ENCODE measurements around the gene SV2B. TPM values are rescaled to one million over a fixed set of nuclear protein-coding genes. Genes with fewer than 3 reads are reported as not detected.

Gene SV2B, protein sequence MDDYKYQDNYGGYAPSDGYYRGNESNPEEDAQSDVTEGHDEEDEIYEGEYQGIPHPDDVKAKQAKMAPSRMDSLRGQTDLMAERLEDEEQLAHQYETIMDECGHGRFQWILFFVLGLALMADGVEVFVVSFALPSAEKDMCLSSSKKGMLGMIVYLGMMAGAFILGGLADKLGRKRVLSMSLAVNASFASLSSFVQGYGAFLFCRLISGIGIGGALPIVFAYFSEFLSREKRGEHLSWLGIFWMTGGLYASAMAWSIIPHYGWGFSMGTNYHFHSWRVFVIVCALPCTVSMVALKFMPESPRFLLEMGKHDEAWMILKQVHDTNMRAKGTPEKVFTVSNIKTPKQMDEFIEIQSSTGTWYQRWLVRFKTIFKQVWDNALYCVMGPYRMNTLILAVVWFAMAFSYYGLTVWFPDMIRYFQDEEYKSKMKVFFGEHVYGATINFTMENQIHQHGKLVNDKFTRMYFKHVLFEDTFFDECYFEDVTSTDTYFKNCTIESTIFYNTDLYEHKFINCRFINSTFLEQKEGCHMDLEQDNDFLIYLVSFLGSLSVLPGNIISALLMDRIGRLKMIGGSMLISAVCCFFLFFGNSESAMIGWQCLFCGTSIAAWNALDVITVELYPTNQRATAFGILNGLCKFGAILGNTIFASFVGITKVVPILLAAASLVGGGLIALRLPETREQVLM
- under 1 TPM; 0.08 to 0.20 TPM for total RNA-seq

DNA sequence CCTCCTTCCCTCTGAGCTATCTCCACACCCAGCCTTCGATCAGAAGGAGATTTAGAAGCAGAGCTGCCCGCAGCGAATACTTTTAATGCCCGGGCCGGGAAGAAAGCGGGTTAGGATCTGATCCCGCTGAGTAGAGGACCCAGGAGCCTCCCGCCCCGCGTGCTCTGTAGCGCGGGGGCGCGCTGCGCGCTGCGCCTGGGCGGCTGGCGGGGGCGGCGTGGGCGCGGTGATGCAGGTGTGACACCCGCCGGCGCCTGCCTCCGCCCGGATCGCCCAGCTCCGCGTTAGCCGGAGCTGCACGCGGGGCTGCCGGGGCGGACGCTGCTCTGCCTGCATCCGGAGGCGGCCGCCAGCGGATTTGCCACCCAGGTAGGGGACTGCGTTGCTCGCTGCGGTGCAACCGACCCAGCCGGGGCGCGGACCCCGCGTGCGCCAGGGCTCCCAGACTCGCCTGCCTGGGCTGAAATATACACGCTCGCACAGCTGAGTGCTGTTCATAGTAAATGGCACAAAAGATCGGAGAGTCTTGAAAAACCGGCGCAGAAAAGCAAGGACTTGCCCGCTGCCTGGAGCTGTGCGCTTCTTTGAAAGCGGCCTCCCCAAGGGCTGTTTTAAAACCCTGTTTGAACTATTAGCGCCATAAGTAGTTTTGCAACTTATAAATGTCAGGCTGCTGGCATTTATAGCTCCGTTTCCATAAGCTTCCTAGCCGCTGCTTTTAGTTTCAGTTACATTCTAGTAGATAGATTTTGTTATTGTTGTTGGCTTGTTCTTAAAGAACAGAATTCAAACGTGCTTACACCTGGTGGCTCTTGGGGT, at the start of gene SV2B:
TSS of gene SV2B (plus strand) at position 263 of the 819 bp plus-strand sequence. CDS start 126,007 bp downstream, outside the sequence.
- H3K36me3 Mint-ChIP-seq: no peaks in the 10 kb centered on the region
- H3K27ac Mint-ChIP-seq: no peak within 1 kb of the TSS
- H3K27me3 Mint-ChIP-seq: peaks cover 79% of the 10 kb centered on the region
- ATAC-seq (ENCODE audit: low read depth) (peak; percentile 91), DNase-seq (peak; percentile 77)
- H3K4me1 Mint-ChIP-seq: peaks cover 12% of the 10 kb centered on the region
- POLR2A ChIA-PET: no interaction called here
- H3K4me3 Mint-ChIP-seq: peak within 1 kb of the TSS; percentile 88
- no peaks in the 10 kb centered on the region for H3K9me3 Mint-ChIP-seq

DNA sequence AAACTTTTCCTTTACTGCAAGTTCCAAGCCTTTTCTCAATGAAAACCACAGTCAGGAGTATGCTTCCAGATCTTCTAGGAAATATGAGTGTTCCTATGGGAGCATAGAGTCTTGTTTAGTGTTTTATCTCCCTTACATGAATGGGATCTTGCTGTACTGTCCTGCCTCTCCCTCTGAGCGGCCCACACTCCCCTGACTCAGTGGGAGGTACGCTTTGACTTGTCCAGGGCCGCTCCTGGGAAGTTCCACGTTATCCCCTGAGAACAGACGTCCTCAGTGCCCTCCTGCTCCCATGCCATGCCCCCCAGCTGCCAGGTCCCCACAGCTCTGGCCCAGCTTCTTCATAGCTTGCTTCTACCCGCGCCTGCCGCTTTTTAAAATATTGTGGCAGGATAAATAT, 48.8 kb upstream of the SV2B start:
- Mint-ChIP-seq H3K27ac (no peak overlapping the region), H3K4me3 (no peak overlapping the region), H3K9me3 (peaks cover 3% of the 10 kb centered on the region), H3K27me3 (peaks cover 37% of the 10 kb centered on the region), H3K4me1 (peaks cover 21% of the 10 kb centered on the region), H3K36me3 (no peaks in the 10 kb centered on the region)
- POLR2A ChIA-PET: no interaction called here
- DNase-seq (no peak), ATAC-seq (ENCODE audit: low read depth) (no peak)

DNA sequence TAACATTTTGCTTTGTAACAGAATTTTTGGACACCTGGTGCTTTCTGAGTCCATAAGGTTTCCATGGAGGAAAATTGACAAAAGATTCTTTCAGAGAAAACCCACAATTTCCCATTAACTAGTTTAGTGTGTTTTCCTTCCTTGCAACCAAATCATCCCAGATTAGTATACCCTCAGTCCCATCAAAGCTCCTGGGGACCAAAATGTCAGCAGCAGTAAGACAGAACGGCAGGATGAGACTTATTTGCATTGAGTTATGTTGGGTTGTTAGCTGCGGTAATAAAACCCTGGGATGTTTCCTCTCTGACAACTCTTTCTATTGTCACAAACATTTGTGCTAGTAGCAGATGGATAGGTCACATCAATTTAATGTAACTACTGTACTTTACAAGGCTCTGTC, 45.2 kb upstream of the SV2B start:
- ATAC-seq (ENCODE audit: low read depth) (no peak), DNase-seq (no peak)
- Mint-ChIP-seq H3K27me3 (peaks cover 57% of the 10 kb centered on the region), H3K9me3 (no peaks in the 10 kb centered on the region), H3K4me3 (no peak overlapping the region), H3K27ac (no peak overlapping the region), H3K4me1 (peaks cover under 1% of the 10 kb centered on the region), H3K36me3 (no peaks in the 10 kb centered on the region)
- POLR2A ChIA-PET: no interaction called here

DNA sequence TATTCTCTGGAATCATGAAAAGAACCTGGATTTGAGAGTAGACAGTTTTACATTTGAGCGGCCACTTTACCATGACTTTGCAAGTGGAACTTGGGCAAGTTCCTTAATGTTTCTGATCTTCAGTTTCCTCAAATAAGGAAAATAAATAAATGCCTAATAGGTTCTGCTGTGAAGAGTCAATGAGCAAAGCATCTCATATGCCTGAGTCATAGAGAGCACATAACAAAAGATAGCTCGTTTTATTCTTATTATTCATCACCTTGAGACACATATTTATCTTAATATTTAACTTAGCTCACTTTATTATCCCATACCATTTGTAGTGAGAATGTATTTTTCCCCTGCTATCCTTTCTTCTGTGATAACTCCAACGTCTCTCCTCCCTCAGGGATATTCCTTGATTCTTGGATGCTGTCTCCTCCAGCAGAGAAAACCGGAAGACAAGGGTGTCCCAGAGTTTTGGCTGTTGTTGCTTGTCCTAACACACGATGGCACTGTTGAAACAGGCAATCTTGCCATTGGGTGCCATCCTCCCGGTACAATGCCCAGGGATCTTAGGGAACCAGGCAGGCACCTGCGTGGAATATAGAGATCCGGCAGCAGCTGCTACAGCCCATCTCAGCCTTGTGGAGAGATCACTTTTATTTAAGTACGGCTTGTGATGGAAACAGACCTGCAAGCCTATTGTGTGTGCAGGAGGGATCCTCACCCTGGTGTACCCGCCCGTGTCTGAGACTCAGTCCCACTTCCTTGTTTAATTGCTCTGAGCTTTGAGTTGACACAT, 44.3 kb upstream of the SV2B start:
- ATAC-seq (ENCODE audit: low read depth): no peak
- H3K27ac Mint-ChIP-seq: no peak overlapping the region

DNA sequence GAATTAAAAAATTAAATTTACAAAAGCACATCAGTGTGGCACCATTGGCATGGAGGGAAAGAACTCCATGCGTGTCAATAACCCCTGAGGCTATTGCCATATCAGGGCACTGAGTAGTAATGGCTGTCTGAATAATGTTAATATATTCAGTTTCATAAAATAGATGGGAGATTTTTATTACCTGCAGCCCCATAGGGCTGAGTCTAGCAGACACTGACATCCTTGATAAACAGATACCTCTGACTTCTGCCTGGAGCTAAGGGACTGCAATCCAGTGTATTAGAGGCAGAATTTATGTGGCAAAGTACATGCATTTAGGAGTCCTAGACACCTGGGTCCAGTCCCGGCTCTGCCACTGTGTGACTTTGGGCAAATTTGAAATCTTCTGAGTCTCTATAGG, 38.8 kb upstream of the SV2B start:
- no peaks in the 10 kb centered on the region for H3K36me3 Mint-ChIP-seq
- H3K4me3 Mint-ChIP-seq: no peak overlapping the region
- peaks cover 5% of the 10 kb centered on the region for H3K9me3 Mint-ChIP-seq
- DNase-seq: no peak
- ATAC-seq (ENCODE audit: low read depth): no peak
- H3K27ac Mint-ChIP-seq: no peak overlapping the region
- POLR2A ChIA-PET: no interaction called here
- H3K4me1 Mint-ChIP-seq: peaks cover 2% of the 10 kb centered on the region
- peaks cover 34% of the 10 kb centered on the region for H3K27me3 Mint-ChIP-seq

More for the DNA sequence above, 44.3 kb upstream of the SV2B start:
- Mint-ChIP-seq H3K27me3 (peaks cover 58% of the 10 kb centered on the region), H3K9me3 (no peaks in the 10 kb centered on the region), H3K4me1 (no peaks in the 10 kb centered on the region), H3K4me3 (no peak overlapping the region), H3K36me3 (no peaks in the 10 kb centered on the region)
- DNase-seq: no peak
- POLR2A ChIA-PET: no interaction called here

DNA sequence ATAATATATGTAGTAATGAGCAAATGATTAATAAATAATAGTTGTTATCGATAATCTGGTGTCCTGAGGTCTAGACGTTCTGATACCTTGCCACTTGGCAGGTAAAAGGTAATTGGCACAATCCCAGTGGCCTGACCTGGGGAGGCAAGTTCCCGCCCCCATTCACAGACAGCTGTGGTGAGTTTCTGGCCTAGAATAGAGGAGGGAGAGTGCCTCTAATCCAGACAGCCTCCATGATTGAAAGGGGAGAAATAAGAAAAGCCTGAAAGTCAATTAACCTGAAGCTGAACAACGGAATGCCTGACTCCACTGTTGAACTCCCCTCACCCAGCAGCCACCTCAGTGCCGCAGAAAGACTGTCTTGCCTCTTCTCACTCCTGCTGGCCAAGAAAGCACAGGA, 38.1 kb upstream of the SV2B start:
- no peaks in the 10 kb centered on the region for H3K36me3 Mint-ChIP-seq
- no peak overlapping the region for H3K27ac Mint-ChIP-seq
- ATAC-seq (ENCODE audit: low read depth) (no peak), DNase-seq (no peak)
- no peak overlapping the region for H3K4me3 Mint-ChIP-seq
- POLR2A ChIA-PET: no interaction called here
- H3K27me3 Mint-ChIP-seq: peaks cover 30% of the 10 kb centered on the region
- peaks cover 2% of the 10 kb centered on the region for H3K4me1 Mint-ChIP-seq
- peaks cover 5% of the 10 kb centered on the region for H3K9me3 Mint-ChIP-seq

DNA sequence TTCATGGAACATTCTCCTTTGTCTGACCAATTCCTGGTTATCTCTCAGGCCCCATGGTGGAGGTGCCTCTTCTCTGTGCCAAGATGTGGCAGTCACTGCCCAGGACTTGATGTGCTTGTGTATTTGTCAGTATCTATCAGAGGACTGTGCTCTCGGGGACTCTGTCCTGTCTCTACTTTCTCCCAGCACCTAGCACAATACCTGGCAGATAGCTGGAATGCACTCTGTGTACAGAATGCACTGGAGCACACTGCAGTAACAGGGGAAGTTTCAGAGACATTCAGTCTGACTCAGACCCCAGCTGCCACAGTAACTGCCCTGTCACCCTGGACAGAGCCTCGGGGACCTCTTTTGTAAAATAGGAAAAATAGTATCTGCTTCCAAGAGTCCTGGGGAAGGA, 34.6 kb upstream of the SV2B start:
- H3K27ac Mint-ChIP-seq: no peak overlapping the region
- H3K4me1 Mint-ChIP-seq: peaks cover 2% of the 10 kb centered on the region
- POLR2A ChIA-PET: no interaction called here
- no peak overlapping the region for H3K4me3 Mint-ChIP-seq
- H3K36me3 Mint-ChIP-seq: no peaks in the 10 kb centered on the region
- peaks cover 5% of the 10 kb centered on the region for H3K9me3 Mint-ChIP-seq
- ATAC-seq (ENCODE audit: low read depth) (no peak), DNase-seq (no peak)
- peaks cover 15% of the 10 kb centered on the region for H3K27me3 Mint-ChIP-seq

DNA sequence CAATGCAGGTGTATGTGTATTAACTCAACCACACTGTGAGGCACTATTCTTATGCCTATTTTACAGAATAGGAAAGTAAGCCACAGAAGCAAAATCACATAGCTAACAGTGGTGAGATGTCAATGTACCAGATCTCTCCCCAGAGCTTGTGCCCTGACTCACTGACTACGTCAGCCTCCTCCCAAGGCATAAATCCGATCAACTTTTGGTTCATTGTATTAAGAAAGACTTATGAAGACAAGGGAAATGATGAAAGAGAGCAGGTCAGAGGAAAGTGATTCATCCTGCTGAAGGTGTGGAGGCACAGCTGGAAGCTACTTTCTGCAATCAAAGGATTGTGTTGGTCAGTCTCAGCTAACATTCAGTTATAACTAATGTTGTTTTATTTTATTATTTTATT, 33.0 kb upstream of the SV2B start:
- DNase-seq (no peak), ATAC-seq (ENCODE audit: low read depth) (no peak)
- peaks cover 20% of the 10 kb centered on the region for H3K27me3 Mint-ChIP-seq
- POLR2A ChIA-PET: no interaction called here
- H3K4me1 Mint-ChIP-seq: peaks cover 2% of the 10 kb centered on the region
- H3K4me3 Mint-ChIP-seq: no peak overlapping the region
- peaks cover 5% of the 10 kb centered on the region for H3K9me3 Mint-ChIP-seq
- no peaks in the 10 kb centered on the region for H3K36me3 Mint-ChIP-seq
- H3K27ac Mint-ChIP-seq: no peak overlapping the region

DNA sequence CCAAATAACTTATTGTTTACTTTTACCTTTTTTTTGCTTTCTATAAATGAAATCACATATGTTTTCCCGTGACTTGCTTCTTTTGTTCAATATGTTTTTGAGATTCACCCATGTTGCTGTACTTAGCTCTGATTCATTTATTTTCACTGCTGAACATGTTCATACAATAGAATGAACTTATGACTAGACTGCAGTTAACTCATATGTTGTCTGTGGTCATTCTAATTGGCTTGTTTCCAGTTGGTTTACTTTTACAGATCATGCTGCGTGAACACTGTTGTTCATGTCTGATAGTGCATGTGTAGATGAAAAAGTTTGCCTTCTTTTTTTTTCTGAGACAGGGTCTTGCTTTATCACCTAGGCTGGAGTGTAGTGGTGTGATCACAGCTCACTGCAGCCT, 31.6 kb upstream of the SV2B start:
- Mint-ChIP-seq H3K4me3 (no peak overlapping the region), H3K4me1 (no peaks in the 10 kb centered on the region), H3K36me3 (no peaks in the 10 kb centered on the region), H3K27me3 (peaks cover 26% of the 10 kb centered on the region), H3K27ac (no peak overlapping the region), H3K9me3 (peaks cover 5% of the 10 kb centered on the region)
- DNase-seq: no peak
- no peak for ATAC-seq (ENCODE audit: low read depth)
- POLR2A ChIA-PET: interaction anchor here (0.6 kb wide), 1 partner anchor 9 kb away, joined by 4 read pairs; no protein-coding TSS in a partner anchor

DNA sequence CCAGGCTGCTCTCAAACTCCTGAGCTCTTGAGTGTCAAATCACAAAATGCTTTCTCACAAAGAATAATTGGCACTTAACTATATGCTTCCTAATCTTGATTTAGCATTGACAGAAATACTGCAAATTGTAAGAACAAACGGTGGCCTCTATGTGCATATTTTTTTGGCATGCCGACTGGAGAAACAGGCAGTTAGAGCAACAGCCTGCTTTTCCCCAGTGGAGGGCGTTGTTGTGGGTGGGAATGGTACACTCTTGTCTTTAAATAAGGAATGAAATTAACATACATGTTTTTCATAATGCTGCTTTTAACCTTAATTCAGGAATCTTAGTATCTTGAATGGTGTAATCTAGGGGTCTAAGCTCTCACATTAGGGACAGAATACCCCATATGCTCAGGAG, 31.1 kb upstream of the SV2B start:
- peaks cover 26% of the 10 kb centered on the region for H3K27me3 Mint-ChIP-seq
- no peak overlapping the region for H3K27ac Mint-ChIP-seq
- no peak for ATAC-seq (ENCODE audit: low read depth)
- peaks cover 3% of the 10 kb centered on the region for H3K9me3 Mint-ChIP-seq
- POLR2A ChIA-PET: no interaction called here
- DNase-seq: no peak
- H3K36me3 Mint-ChIP-seq: no peaks in the 10 kb centered on the region
- no peaks in the 10 kb centered on the region for H3K4me1 Mint-ChIP-seq
- H3K4me3 Mint-ChIP-seq: no peak overlapping the region

DNA sequence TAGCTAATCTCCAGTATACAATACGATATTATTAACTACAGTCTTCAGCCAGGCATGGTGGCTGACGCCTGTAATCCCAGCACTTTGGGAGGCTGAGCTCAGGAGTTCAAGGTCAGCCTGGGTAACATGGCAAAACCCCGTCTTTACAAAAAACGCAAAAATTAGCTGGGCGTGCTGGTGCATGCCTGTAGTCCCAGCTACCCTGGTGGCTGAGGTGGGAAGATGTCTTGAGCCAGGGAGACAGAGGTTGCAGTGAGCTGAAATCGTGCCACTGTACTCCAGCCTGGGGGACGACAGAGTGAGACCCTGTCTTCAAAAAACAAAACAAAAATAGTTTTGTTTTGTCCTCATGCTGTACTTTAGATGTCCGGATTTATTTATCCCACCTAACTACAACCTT, 29.2 kb upstream of the SV2B start:
- H3K36me3 Mint-ChIP-seq: no peaks in the 10 kb centered on the region
- H3K4me1 Mint-ChIP-seq: no peaks in the 10 kb centered on the region
- ATAC-seq (ENCODE audit: low read depth) (no peak), DNase-seq (no peak)
- H3K27ac Mint-ChIP-seq: no peak overlapping the region
- no peaks in the 10 kb centered on the region for H3K9me3 Mint-ChIP-seq
- H3K27me3 Mint-ChIP-seq: peaks cover 29% of the 10 kb centered on the region
- H3K4me3 Mint-ChIP-seq: no peak overlapping the region
- POLR2A ChIA-PET: no interaction called here

DNA sequence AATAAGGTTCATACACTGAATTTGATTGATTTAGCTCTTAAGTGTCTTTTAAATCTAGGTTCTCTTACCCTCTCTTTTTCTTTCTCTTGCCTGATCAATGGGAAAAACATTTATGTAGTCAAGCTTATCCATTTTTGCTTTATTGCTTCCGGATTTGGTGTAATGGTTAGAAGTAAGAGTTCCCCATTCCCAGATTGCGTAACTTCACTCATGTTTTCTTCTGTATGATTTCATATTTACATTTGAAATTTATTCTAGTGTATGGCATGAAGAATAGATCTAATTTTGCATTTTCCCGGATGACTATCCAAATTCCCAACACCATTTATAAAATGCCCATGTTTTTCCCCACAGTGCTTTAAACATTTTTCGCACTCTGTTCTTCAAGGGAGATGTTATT, 27.9 kb upstream of the SV2B start:
- POLR2A ChIA-PET: no interaction called here
- H3K4me3 Mint-ChIP-seq: no peak overlapping the region
- no peak for DNase-seq
- no peaks in the 10 kb centered on the region for H3K4me1 Mint-ChIP-seq
- no peak overlapping the region for H3K27ac Mint-ChIP-seq
- H3K9me3 Mint-ChIP-seq: no peaks in the 10 kb centered on the region
- ATAC-seq (ENCODE audit: low read depth): no peak
- no peaks in the 10 kb centered on the region for H3K36me3 Mint-ChIP-seq
- H3K27me3 Mint-ChIP-seq: peaks cover 22% of the 10 kb centered on the region

DNA sequence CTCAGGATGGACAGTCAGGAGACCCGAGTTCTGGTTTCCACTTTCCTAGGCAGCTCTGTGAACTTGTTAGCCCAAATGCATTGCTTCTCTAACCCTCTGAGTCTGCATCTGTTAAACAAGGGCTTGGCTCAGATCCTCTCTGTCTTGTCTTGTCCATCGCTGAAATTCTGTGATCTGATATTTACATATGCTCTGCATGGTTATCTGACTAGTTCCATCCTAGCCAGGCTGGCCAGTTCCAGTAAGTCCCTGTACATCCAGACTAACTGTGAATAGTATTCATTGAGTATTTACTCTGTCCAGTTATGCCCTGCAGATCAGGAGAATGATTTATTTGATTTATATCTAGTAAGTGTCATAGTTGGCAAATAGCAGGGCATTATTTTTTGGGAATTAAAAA, 27.0 kb upstream of the SV2B start:
- peaks cover 22% of the 10 kb centered on the region for H3K27me3 Mint-ChIP-seq
- H3K36me3 Mint-ChIP-seq: no peaks in the 10 kb centered on the region
- no peak overlapping the region for H3K27ac Mint-ChIP-seq

More for the DNA sequence above, 27.0 kb upstream of the SV2B start:
- Mint-ChIP-seq H3K9me3 (no peaks in the 10 kb centered on the region), H3K4me3 (no peak overlapping the region), H3K4me1 (no peaks in the 10 kb centered on the region)
- ATAC-seq (ENCODE audit: low read depth) (no peak), DNase-seq (no peak)
- POLR2A ChIA-PET: interaction anchor here (0.6 kb wide), 1 partner anchor 185 kb away, joined by 3 read pairs; no protein-coding TSS in a partner anchor
